B cell (primary cell): Measurements from ENCODE around the gene CREB3L1. TPM values are rescaled to one million over a fixed set of nuclear protein-coding genes. Genes with fewer than 3 reads are reported as not detected.

Source experiments
- ATAC-seq: fragments of 200-7000 bp; cut with Tn5 transposase; one replicate; pipeline ENCODE4 v1.10.0; 2021; ENCODE audit warnings: low read depth, mild to moderate bottlenecking, moderate number of reproducible peaks, moderate library complexity
- CTCF ChIA-PET: fragments of 350-600 bp; sonication (Branson Sonifier 250); formaldehyde crosslinking; loops from one replicate; lab custom pipeline; 2021; ENCODE audit warnings: antibody characterized with exemption, inconsistent platforms; lab: Charles Lee
- POLR2A ChIA-PET: fragments of 350-600 bp; sonication (Branson Sonifier 250); formaldehyde crosslinking; loops from one replicate; lab custom pipeline; 2021; ENCODE audit warnings: antibody characterized with exemption; lab: Charles Lee
- DNase-seq: peaks from one replicate; pipeline ENCODE4 v3.0.0; 2013
- H2AFZ ChIP-seq: 2 replicates; pipeline ENCODE4 v1.6.1; 2012; ENCODE audit warnings: mild to moderate bottlenecking, low read depth, low read length; ENCODE audit not compliant: insufficient read depth, poor library complexity, severe bottlenecking
- H3K27ac ChIP-seq, 2 donors: 1 replicate in 1 of 2; 2 replicates in 1 of 2; pipeline ENCODE4 v1.5.1; 2012 to 2013; ENCODE audit warnings: low read length in 2 of 2, mild to moderate bottlenecking in 2 of 2, moderate library complexity in 1 of 2
- H3K27me3 ChIP-seq, 4 experiments: fragments of 200-600 bp in 1 of 4; sonication (generic) in 1 of 4; replicated peaks in 1 of 4; 1 replicate in 2 of 4; 2 replicates in 2 of 4; pipeline versions ENCODE4 v1.6.1 to v1.7.0; 2013 to 2016; ENCODE audit warnings: low read length in 3 of 4, mild to moderate bottlenecking in 2 of 4, mixed read lengths in 1 of 4, moderate library complexity in 1 of 4; ENCODE audit not compliant: insufficient read depth in 4 of 4, control insufficient read depth in 3 of 4; ENCODE audit errors: control extremely low read depth in 1 of 4
- H3K36me3 ChIP-seq, 2 experiments: replicated peaks in 1 of 2; 1 replicate in 1 of 2; 2 replicates in 1 of 2; pipeline versions ENCODE4 v1.6.1 to v1.7.1; 2013; ENCODE audit warnings: low read length in 1 of 2; ENCODE audit not compliant: insufficient read depth in 2 of 2, control insufficient read depth in 1 of 2; ENCODE audit errors: control extremely low read depth in 1 of 2, extremely low read depth in 1 of 2
- H3K4me1 ChIP-seq, 2 donors: fragments of 200-600 bp in 1 of 2; sonication (generic) in 1 of 2; 1 replicate in 1 of 2; 2 replicates in 1 of 2; pipeline versions ENCODE4 v1.5.1 to v1.6.1; 2013 to 2017; ENCODE audit warnings: low read length in 2 of 2; ENCODE audit not compliant: control insufficient read depth in 2 of 2, insufficient read depth in 2 of 2
- H3K4me2 ChIP-seq: replicated peaks from 2 replicates; pipeline ENCODE3; 2012; ENCODE audit warnings: mild to moderate bottlenecking, low read depth, low read length; ENCODE audit not compliant: poor library complexity, severe bottlenecking
- H3K4me3 ChIP-seq, 5 experiments: fragments of 200-600 bp in 1 of 5; sonication (generic) in 1 of 5; 1 replicate in 3 of 5; 2 replicates in 2 of 5; pipeline versions ENCODE4 v1.5.1 to v1.7.0; 2011 to 2016; ENCODE audit warnings: low read length in 4 of 5, mild to moderate bottlenecking in 4 of 5, low read depth in 2 of 5, control low read depth in 1 of 5, moderate library complexity in 1 of 5; ENCODE audit not compliant: insufficient read depth in 1 of 5; ENCODE audit errors: control extremely low read depth in 1 of 5, extremely low read depth in 1 of 5
- H3K79me2 ChIP-seq: fragments of 200-600 bp; sonication (generic); one replicate; pipeline ENCODE4 v1.6.0; 2016; ENCODE audit warnings: low read length; ENCODE audit not compliant: control insufficient read depth, insufficient read depth
- H3K9ac ChIP-seq: fragments of 200-600 bp; sonication (generic); 2 replicates; pipeline ENCODE4 v1.6.1; 2017; ENCODE audit warnings: mild to moderate bottlenecking, low read length, moderate library complexity
- H3K9me3 ChIP-seq, 3 donors: one replicate each; pipeline versions ENCODE4 v1.6.1 to v1.7.1; 2013; ENCODE audit warnings: low read length in 2 of 3; ENCODE audit not compliant: control insufficient read depth in 2 of 3, insufficient read depth in 1 of 3; ENCODE audit errors: control extremely low read depth in 1 of 3
- H4K20me1 ChIP-seq: 2 replicates; pipeline ENCODE4 v1.6.0; 2012; ENCODE audit warnings: mild to moderate bottlenecking, low read length; ENCODE audit not compliant: insufficient read depth, control insufficient read depth, poor library complexity, severe bottlenecking
- H3K27ac Mint-ChIP-seq: one replicate; pipeline ENCODE4 v1.8.0; 2021; ENCODE audit warnings: mixed read lengths
- H3K27me3 Mint-ChIP-seq: one replicate; pipeline ENCODE4 v1.8.0; 2021; ENCODE audit warnings: mixed read lengths
- H3K4me1 Mint-ChIP-seq: one replicate; pipeline ENCODE4 v1.8.0; 2021; ENCODE audit warnings: mixed read lengths
- H3K4me3 Mint-ChIP-seq: one replicate; pipeline ENCODE4 v1.8.0; 2021; ENCODE audit warnings: mixed read lengths
- H3K9me3 Mint-ChIP-seq: one replicate; pipeline ENCODE4 v1.8.0; 2022; ENCODE audit warnings: mixed read lengths; ENCODE audit not compliant: insufficient read depth
- CTCF ChIP-seq: fragments of 200-600 bp; IDR thresholded peaks from one replicate; pipeline ENCODE4 v1.8.0; 2022; ENCODE audit warnings: antibody characterized with exemption, mild to moderate bottlenecking
- EZH2 ChIP-seq: IDR thresholded peaks from 2 replicates; pipeline ENCODE4 v1.6.1; 2012; ENCODE audit warnings: borderline replicate concordance, low read depth, mild to moderate bottlenecking, moderate library complexity, low read length; ENCODE audit not compliant: insufficient read depth, poor library complexity, severe bottlenecking
- WGBS: methylation state at CpG from one replicate; pipeline ENCODE4 v1.1.5; 2013; ENCODE audit warnings: missing lambda C conversion rate; ENCODE audit not compliant: insufficient coverage; 5-methylcytosine and 5-hydroxymethylcytosine counted together
- intact Hi-C: fragments of 100-400 bp; cut with micrococcal nuclease; formaldehyde crosslinking; loops from one replicate; pipeline ENCODE4 v1.10.0; 2022
- polyA plus RNA-seq: library from polyadenylated mRNA; depleted of rRNA; stranded (reverse); fragments of >200 nt; gene quantifications from 2 replicates; pipeline ENCODE4 v1.2.3, GENCODE V29; 2012
- total RNA-seq, 2 donors: library from RNA; stranded (reverse); fragments of 120-200 nt in 1 of 2; gene quantifications; 1 replicate in 1 of 2; 2 replicates in 1 of 2; pipeline versions ENCODE4 v1.2.3 to v1.2.4, GENCODE V29; 2013 to 2022

CREB3L1 gene
- total and polyA plus RNA-seq, 2 donors (not counting 1 experiment from before 2014, with no cell fraction given): not detected

DNA sequence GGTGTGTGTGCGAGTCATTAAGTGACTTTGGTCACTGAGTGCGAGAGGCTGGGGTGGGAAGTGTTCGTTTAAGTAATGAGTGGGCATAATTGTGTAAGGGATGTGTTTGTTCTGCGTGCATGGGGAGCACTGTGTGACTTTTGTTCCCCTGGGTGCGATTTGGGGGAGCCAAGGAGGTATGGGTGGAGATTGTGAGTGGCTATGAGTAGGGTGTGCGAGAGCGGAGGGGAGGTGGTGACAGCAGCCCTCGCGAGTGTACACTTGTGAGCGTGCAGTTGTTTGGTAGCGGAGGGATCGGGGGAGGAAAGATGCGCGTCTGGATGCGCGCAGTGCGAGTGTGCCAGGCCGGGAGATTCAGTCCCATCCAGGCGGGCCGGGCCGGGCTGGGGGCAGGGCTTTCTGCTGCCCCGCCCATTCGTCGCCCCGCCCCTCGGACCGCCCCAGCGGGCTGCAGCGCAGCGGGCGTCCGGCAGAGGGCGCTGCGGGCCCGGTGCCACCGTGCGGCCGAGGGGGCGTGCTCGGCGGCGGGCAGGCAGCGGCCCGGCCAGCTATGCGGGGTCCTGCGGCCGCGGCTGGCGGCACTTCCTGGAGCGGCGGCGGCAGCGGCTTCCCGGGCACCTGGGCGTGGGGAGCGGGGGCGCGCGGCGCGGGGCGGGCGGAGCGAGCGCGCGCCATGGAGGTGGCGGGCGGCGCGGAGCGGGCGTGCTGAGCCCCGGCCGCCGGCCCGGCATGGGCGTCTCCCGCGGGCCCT is 69.6 kb downstream of the CREB3L1 start, which contains the start of gene DGKZ:
DGKZ (plus strand) TSS at position 578 of the 751 bp plus-strand sequence. CDS start 197 bp downstream, outside the sequence.
- 5% methylated on average over 80 of the region's 80 CpGs for WGBS
- Mint-ChIP-seq H3K9me3 (no peaks in the 10 kb centered on the region), H3K27ac (peak within 1 kb of the TSS; percentile 83), H3K27me3 (no peaks in the 10 kb centered on the region), H3K4me3 (peak within 1 kb of the TSS; percentile 91), H3K4me1 (peaks cover 53% of the 10 kb centered on the region)
- Histone ChIP-seq H3K27me3 (peaks cover 0 to 5% (median 0%) of the 10 kb centered on the region in 4 experiments), H3K4me1 (peaks cover 38 to 46% of the 10 kb centered on the region in 2 donors), H3K4me3 (peak within 1 kb of the TSS; percentile 58 to 88 (median 78)), H3K79me2 (peaks cover 55% of the 10 kb centered on the region), H2AFZ (peak within 1 kb of the TSS; percentile 82), H4K20me1 (peaks cover 36% of the 10 kb centered on the region), H3K36me3 (no peaks in the 10 kb centered on the region), H3K9me3 (no peaks in the 10 kb centered on the region), H3K9ac (peak within 1 kb of the TSS; percentile 82), H3K4me2 (peak within 1 kb of the TSS; percentile 97), H3K27ac (peak within 1 kb of the TSS in 1 of 2 donors; percentile 64)
- ATAC-seq (peak; percentile 94), DNase-seq (peak; percentile 96)
- POLR2A ChIA-PET: no interaction called here
- TF ChIP-seq EZH2 (no peak), CTCF (peak; percentile 73)
- intact Hi-C loops: loop anchor here (1.0 to 5.0 kb wide), 6 partner anchors 20 to 542 kb away; partner anchors contain the start of genes ATG13, HARBI1, MDK and PEX16
- CTCF ChIA-PET: interaction anchor here (0.6 to 2.4 kb wide), 5 partner anchors 13 to 104 kb away, joined by 3 to 10 read pairs (median 5); no protein-coding TSS in a partner anchor
